Measurements from ENCODE around the gene KRT85.
"Not testable (repeated sequence)": the region's sequence is repeated elsewhere in the genome, so short reads cannot be mapped to it uniquely, and the experiment has no call there.

KRT85 gene

DNA sequence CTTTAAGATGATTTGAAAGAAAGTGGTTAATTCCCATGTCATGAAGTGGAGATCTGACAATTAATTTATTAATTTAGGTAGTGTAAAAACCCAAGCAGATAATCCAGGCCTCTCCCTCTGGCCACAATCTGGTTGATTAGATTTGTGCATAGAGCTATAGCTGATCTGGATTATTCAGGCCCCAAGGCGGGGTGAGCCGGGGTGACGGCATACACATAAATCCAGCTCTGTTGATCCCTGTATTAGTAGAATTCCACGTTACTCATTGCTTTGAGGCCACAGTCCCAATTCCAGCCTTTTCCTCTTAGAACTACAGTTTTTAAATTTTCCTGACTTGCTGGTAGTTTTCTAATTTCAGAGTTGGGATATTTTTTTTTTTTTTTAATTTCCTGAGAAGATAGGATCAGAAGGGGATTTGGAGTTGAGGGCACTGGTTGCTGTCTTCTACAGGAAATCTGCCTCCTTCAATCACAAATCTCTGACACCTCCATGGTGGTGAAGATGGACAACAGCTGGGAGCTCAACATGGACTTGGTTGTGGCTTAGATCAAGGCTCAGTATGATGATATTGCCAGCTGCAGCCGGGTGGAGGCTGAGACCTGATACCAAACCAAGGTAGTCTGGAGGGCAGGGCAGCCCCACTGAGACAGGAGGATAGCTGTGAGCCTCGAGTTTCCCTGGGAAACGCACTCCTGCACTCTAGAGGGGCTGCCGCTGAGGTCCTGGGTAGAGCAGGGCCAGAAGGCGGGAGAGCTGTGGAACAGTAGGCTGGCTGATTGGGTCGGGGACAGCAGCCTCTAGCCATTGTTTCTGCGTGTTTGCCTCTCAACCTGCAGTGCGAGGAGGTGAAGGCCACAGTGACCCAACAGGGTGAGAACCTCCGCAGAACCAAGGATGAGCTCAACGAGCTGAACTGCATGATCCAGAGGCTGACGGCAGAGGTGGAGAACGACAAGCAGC lies 19.4 kb downstream of the KRT85 start:
- DNase-seq (ENCODE audit: low read depth), result no peak

DNA sequence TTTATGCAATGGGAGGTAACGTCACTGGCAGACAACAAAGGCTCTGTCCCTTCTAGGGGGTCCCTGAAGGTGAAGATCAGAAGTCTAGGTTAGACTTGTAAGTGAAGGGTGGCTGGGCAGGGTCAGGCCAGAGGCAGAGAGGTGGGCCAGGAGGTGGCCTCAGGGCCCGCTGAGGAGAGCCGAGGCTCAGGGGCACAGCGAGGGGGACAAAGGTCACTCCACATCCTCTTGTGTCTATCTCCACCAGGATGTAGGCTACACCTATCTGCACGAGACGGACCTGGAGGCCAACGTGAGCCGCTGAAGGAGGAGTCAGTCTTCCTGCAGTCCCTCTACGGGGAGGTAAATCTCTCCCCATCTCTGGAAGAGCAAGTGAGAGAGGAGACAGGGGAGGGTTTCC lies 20.3 kb downstream of the KRT85 start:
- DNase-seq (ENCODE audit: low read depth), result no peak

DNA sequence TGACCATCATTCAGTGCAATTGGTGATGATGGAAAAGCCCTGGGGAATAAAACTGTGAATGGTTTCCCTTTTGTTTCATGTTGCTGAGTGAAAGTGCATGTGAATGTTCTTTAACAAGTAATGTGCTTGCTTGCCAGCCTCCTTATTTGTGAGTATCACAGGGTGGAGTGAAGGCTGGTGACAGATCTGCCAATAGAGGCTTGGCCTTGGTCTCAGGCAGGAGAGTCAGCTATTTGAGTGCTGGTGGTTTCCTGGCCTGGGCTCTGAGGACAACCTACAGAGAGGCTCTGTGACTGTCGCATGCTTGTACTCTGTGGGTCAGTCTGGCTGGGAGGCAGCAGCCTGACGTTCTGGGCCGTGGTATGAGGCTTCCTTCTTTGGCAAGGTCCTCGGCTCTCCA lies 20.7 kb downstream of the KRT85 start:
- no peak for DNase-seq (ENCODE audit: low read depth)

DNA sequence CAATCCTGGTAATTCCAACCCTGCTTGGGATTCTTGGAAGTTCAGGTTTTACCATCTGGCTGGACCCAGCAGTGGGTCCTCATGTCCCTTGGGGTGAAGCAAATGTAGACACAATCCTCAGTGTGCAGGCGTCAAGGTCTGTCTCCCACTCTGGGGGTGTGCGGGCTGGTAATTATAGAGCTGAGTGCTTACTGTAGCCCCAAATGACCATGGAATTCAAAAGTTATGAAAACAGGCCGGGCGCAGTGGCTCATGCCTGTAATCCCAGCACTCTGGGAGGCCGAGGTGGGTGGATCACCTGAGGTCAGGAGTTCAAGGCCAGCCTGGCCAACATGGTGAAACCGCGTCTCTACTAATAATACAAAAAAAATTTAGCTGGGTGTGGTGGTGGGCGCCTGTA lies 22.2 kb downstream of the KRT85 start:
- not testable (repeated sequence) for DNase-seq (ENCODE audit: low read depth)

DNA sequence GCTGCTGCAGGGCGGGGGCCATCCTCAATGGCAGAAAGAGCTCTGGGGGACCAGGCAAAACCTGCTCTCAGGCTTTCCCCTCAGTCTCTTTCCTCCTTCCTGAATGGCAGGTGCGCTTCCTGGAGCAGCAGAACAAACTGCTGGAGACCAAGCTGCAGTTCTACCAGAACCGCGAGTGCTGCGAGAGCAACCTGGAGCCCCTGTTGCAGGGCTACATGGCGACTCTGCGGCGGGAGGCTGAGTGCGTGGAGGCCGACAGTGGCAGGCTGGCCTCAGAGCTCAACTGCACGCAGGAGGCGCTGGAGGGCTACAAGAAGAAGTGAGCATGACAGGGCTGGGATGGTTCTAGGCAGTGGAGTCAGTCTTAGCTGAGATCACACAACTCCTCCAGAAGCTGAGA lies 23.2 kb downstream of the KRT85 start:
- no peak for DNase-seq (ENCODE audit: low read depth)

DNA sequence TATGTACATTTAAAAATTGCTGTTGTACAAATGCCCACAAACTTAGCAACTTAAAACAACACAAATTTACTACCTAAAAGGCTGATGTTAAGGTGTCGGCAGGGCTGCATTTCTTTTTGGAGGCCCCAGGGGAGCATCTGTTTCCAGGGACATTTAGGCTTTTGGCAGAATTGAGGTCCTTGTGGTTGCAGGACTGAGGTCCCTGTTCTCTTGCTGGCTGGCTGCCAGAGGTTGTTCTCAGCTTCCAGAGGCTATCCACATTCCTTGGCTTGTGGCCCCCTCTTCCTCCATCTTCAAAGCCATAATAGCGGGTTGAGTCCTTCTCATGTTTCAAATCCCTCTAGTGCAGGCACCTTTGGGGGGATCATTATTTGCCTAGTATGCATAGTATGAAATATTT lies 23.7 kb downstream of the KRT85 start:
- no peak for DNase-seq (ENCODE audit: low read depth)

DNA sequence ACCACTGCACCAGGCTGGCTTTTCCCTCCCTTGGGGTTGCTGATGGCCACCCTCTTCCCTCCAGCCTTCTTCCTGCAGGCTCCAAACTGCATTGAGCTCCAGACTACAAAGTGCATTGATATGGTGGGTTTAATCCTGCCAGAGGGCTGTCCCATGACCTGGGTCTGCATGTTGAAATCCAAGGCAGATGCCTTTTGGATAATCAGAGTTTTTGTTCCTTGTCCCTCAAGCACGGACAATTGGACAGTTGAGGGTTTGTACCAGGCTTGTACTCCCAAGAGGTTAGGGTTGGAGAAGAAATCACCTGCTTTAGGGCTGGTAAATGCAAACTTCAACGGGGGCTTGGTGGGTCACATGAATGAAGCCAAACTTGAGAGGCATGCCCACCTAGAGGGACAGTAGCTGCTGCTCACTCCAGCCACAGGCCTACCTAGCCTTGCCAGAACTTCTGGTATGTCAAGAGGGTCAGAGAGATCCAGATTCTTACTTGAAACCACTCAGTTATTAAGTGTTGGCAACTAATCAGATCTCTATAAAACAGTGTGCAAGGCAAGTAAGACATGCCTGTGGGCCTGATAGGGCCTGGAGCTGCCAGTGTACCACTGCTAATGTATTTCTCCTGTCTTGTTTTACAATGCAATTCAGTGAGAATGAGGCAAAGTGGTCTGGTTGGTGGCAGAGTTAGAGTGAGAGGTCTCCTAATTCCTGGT lies 24.3 kb downstream of the KRT85 start:
- DNase-seq (ENCODE audit: low read depth), result no peak

DNA sequence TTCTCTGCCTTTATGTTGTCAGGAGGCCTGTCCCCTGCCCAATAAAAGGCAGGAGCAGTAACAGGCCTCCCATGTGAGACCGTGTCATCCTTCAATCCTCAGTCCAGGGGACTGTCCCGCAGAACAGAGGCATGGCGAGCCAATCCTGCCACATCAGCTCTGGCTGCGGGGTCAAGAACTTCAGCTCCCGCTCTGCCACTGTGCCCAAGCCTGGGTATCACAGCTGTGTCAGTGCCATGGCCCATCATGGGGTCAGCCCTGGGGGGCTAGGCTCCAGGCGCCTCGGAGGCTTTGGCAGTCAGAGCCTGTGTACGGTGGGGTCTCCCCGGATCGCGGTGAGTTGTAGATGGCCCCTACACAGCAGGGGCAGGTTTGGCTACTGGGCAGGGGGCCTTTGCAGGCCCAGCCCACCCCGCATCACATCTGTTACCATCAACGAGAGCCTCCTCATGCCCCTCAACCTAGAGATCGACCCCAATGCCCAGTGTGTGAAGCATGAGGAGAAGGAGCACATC lies 26.2 kb downstream of the KRT85 start:
- no peak for DNase-seq (ENCODE audit: low read depth)

DNA sequence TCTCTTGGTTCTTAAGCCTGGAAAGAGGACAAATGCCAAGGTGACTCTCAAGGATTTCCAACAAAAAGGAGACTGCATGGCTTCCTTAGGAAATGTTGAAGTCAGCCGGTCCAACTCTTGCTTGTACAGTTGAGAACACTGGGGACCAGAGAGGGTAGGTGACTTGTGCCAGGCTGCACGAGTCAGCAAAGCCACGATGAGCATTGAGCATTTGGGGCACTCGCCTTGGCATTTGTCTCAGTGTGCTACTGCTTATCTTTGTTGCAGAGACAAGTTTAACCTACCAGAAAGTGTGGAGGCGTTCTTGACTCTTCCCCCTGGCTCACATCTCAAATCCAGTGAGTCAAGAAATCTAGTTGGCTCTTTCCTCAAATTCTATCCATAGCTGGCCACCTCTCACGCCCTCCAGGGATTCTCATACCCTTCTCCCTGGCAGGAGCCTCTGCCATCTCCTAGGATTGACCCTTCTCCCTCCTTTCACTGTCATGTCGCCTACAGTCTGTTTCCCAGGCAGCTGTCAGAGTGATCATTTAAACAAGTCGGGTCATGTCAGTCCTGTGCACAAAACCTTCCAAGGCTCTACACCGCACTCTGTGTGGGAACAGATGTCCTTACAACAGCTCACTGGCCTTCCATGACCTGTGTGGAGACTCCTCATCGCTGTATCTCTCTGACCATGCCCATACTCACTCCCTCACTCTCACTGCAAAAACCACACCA lies 28.9 kb downstream of the KRT85 start:
- no peak for DNase-seq (ENCODE audit: low read depth)

DNA sequence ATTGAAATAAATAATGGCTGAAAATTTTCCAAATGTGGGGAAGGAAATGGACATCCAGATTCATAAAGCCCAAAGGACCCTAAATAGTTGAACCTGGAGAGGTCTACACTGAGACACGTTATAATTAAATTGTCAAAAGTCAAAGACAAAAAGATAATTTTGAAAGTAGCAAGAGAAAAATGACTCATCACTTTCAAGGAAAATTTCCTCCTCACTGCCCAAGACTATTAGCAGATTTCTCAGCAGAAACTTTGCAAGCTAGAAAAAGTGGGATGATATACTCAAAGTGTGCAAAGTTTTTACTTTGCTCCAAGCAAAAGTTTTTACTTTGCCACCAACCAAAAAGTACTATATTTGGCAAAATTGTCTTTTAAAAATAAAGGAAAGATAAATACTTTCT lies 30.2 kb downstream of the KRT85 start:
- DNase-seq (ENCODE audit: low read depth), result no peak

DNA sequence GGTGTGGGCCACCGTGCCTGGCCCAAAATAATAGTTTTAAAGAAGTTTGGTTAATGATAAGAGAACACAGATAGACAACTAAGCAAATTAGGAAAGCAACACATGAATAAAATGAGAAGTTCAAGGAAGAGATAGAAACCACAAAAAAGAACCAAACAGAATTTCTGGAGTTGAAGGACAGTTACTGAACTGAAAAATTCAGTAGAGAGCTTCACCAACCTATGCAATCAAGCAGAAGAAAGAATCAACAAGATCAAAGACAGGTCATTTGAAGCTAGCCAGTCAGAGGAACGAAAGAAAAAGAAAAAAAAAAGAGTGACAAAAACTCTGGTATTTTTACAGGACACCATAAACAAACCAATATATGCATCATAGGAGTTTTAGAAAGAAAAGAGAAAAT lies 30.6 kb downstream of the KRT85 start:
- DNase-seq (ENCODE audit: low read depth), result no peak

DNA sequence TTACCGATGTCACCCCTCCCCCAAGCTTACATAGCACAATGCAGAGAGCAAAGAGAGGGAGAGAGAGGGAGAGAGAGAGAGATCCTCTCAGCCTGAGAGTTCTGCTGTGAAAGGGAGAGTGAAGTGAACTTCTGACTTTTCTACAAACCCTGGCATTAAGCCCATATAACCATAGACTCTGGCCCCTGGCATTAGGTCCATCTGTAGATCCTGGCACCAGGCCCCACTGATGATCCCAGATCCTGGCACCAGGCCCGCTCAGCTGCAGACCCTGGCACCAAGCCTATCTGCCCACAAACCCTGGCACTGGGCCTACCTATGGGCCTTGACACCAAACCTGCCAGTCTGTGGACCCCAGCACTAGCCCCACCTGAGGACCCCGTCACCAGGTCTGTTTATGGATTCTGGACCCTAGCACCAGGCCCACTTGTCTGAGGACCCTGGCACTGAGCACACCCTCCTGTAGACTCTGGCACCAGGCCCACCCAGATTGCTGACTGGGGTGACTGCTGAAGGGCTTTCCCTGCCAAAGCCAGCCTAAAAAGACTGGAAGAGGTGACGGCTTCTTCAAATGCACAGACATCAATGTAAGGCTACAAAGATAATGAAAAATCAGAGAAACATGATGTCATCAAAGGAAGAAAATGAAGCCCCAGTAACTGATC lies 31.6 kb downstream of the KRT85 start:
- DNase-seq (ENCODE audit: low read depth), result no peak

DNA sequence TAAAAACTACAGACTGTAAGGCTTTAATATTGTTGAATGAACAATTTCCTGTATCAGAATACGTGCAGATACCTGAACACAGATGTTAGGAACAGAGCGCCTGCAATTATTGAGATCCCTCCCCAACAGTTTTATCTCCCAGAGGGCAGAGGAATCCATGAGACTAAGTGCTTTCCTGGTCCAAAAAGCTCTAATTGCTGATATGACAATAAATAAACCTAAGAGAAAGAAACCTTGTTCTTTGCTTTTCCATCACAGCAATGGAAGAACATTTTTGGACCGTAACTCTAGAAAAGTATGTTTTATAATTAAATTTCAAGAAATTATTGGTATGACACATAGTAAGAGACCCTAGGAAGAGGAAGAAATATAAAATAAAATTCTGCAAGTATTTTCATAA lies 33.1 kb downstream of the KRT85 start:
- DNase-seq (ENCODE audit: low read depth), result no peak

DNA sequence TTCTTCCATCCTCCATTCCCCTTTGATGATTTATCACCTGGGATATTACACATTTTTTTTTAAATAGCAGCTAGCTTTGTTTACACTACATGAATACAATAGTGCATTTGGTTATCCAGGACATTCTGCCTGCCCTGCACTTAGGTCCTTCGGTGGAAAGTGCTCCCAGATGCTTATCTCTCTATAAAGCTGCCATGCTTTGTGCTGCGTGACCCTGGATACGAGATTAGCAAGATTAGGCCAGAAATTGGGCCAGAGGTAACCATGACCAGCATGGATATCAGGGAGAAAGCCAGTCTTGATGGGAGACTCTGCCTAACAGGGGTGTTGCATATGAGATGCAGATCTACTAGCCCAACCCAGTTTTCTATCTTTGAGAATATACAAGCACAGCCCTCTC lies 34.0 kb downstream of the KRT85 start:
- DNase-seq (ENCODE audit: low read depth), result no peak

DNA sequence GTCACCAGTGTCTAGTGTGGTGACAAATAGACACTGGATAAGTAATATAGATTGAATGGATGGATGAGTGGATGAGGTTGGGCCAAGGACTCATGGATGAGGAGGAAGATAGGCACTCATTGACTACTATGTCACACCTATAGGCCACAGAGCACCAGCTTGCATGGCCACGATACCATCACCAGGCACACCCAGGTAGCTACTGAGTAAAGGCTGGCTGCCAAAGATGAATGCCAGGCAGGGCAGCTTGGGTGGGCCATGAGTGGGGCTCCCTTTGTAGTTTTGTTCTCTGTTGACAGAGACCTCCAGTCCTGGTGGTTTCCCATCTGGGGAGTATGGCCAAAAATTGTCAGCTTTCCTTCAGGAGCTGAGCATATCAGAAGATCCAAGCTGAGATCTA lies 34.9 kb downstream of the KRT85 start:
- no peak for DNase-seq (ENCODE audit: low read depth)

DNA sequence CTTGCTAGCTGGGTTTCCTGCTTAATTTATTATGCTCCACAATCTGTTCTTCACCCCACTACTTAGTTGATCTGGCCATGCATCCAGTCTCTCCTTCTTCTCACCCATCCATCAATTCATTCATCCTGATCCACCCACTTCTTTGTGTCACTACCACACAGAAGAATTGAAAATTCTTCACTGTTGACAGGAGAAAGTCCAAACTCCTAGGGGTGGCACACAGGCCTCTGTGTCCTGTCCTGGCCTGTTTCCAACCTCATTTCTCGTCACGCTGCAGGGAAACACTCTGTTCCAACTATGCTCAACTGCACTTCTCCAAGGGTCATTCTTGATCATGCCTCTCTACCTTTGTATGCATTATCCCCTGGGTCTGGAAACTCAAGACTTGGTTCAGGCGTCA lies 35.4 kb downstream of the KRT85 start:
- DNase-seq (ENCODE audit: low read depth), result no peak

DNA sequence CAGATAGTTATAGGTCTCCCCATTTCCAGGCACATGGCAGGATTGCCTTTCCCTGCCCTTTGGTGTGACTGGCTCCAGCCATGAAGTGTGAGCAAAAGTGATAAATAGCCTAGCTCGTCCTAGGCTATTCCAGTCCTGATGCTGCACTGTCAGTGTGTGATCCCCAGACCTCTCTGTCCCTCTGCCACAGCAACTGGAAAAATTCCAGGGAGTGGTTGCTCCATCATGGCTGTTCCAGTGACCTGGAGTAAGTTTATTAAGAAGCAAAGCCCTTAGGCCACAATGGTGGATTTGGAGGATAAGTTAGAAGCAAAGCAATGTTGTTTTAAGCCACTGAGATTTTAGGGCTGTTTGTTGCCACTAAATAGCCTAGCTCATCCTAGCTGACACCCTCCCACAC lies 36.2 kb downstream of the KRT85 start:
- DNase-seq (ENCODE audit: low read depth), result no peak

DNA sequence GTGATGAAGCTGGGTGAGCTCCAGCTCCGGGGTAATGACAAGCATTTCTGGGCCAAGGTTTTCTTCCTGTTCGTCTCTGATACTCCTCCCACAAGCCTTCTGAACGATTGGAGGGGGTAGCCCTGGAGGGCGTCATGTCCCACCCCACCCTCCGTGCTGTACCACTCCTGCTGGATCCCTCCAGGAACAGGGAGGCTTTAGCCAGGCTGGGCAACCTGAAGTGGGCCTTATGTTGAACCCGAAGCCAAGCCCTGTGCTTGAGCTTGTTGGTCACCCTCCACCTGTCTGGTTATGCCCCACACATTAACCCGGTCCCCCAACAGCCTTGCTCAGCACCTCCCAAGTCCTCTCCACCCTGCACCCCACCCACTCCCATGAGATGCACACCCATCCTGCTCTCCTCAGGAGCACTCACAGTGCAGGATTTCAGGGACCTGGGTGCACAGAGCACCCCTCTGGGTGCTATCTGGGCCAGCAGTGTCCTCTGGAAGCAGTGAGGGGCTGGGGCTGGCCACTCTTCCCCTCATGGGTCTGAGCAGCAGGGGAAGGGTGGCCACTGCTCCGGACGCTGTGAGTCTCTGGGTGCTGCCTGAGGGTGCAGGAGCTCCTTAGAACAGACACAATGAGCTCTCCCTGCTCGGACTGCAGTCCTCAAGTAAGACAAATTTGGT lies 39.3 kb downstream of the KRT85 start:
- no peak for DNase-seq (ENCODE audit: low read depth)

DNA sequence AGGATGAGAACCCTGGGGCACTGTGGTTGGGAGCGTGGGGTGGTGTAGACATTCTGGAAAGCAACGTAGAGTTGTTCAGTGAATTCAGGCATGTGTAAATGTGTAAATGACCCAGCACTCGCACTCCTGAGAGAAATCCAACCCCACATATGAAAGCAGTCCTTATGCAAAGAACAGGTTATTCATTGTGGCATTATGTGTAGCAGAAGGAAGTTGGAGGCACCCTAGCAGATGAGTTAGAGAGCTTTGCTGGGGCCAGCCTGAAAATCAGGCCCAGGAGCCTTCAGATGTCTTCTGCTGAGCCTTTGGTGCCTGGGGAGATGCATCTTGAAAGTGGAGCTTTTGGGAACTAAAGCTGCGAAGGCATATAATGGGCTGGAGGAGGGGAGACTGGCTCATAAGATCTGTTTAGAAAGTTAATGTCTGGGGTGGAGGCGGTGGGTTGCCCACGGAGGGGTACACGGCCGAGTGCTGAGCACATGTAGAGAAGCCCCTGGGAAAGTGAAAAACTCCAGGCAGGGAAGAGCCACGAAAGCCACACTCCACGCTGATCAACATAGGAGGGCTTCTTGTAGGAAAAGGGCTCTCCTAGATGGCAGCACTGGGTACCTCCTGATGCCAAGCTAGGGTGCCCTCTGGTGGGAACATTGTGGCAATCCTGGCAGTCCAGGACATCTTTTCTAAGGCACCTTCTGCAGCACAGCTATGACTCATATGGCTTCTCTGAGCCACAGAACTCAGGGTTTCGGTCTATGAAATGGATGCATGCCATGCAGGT lies 40.0 kb downstream of the KRT85 start:
- peak; percentile 61 for DNase-seq (ENCODE audit: low read depth)

DNA sequence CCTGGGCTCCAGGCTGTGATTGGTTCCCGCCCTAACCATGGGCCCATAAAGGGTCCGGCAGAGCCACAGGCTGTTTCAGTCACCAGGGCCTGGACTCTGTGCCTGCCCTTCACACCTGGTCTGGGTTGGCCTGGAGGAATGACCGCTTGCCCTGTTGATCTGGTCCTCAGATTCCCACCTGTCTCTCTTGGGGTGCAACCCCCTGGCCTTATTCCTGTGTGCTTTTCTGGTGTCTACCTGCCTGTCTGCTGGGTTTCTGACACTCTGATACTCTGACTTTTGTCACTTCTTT lies 43.2 kb downstream of the KRT85 start:
- DNase-seq (ENCODE audit: low read depth), result no peak
